Hematopoietic multipotent progenitor cell treated with erythropoietin and hydrocortisone succinate and interleukin-3 and kit ligand, for 4 days (in vitro differentiated cells): ENCODE data around the gene PARD3.
A peak's percentile ranks its signal among the peaks of the same experiment; 100 is the strongest.
"Not testable (repeated sequence)": the region's sequence is repeated elsewhere in the genome, so short reads cannot be mapped to it uniquely, and the experiment has no call there.

ENCODE experiments used
- DNase-seq: peaks from one replicate; pipeline ENCODE4 v3.0.0-alpha.2; 2015

PARD3 gene

GRCh38 chr10:34815185-34816084, at the start of gene PARD3:
Gene PARD3, minus strand, starts transcription at chr10:34815296. Its CDS starts 301 bp downstream, at chr10:34814995.
- peak; percentile 41 for DNase-seq

GRCh38 chr10:34864149-34865067, 49.3 kb upstream of the PARD3 start:
- no peak for DNase-seq

- no peak for DNase-seq
Measured at GRCh38 chr10:34862892-34863291, 47.8 kb upstream of the PARD3 start.

- DNase-seq: no peak
Measured at GRCh38 chr10:34861293-34862021, 46.4 kb upstream of the PARD3 start.

GRCh38 chr10:34859170-34859569, 44.1 kb upstream of the PARD3 start:
- DNase-seq: no peak

- DNase-seq: no peak
Measured at GRCh38 chr10:34858003-34858402, 42.9 kb upstream of the PARD3 start.

GRCh38 chr10:34854147-34854601, 39.1 kb upstream of the PARD3 start:
- no peak for DNase-seq

GRCh38 chr10:34853357-34853756, 38.3 kb upstream of the PARD3 start:
- DNase-seq: no peak

GRCh38 chr10:34850558-34850957, 35.5 kb upstream of the PARD3 start:
- DNase-seq: no peak

- DNase-seq: no peak
Measured at GRCh38 chr10:34850036-34850435, 34.9 kb upstream of the PARD3 start.

- no peak for DNase-seq
Measured at GRCh38 chr10:34845070-34845469, 30.0 kb upstream of the PARD3 start.

GRCh38 chr10:34844448-34844847, 29.4 kb upstream of the PARD3 start:
- no peak for DNase-seq

- not testable (repeated sequence) for DNase-seq
Measured at GRCh38 chr10:34843470-34843869, 28.4 kb upstream of the PARD3 start.

- DNase-seq: no peak
Measured at GRCh38 chr10:34838366-34838900, 23.3 kb upstream of the PARD3 start.

GRCh38 chr10:34835908-34836508, 20.9 kb upstream of the PARD3 start:
- DNase-seq: no peak

- DNase-seq: no peak
Measured at GRCh38 chr10:34834274-34834673, 19.2 kb upstream of the PARD3 start.

GRCh38 chr10:34830217-34830822, 15.2 kb upstream of the PARD3 start:
- no peak for DNase-seq

- DNase-seq: no peak
Measured at GRCh38 chr10:34826857-34827766, 12.0 kb upstream of the PARD3 start.

- no peak for DNase-seq
Measured at GRCh38 chr10:34826221-34826620, 11.1 kb upstream of the PARD3 start.

- no peak for DNase-seq
Measured at GRCh38 chr10:34825414-34825813, 10.3 kb upstream of the PARD3 start.

GRCh38 chr10:34824870-34825269, 9.8 kb upstream of the PARD3 start:
- peak; percentile 6 for DNase-seq
